OCI-LY7 (cell line): Measurements from ENCODE around the gene ASXL1. TPM values are rescaled to one million over a fixed set of nuclear protein-coding genes. Genes with fewer than 3 reads are reported as not detected.

Source experiments
- BruUV-seq: library from RNA; stranded (reverse); fragments of 400-500 nt; replicated peaks from 2 replicates; lab custom pipeline; 2021; lab: Mats Ljungman, UMichigan
- CTCF ChIA-PET: fragments of 300-600 bp; sonication (Branson Sonifier 250); formaldehyde crosslinking; loops from one replicate; lab custom pipeline; 2022; ENCODE audit warnings: antibody characterized with exemption; ENCODE audit not compliant: unreplicated experiment; lab: Charles Lee
- POLR2A ChIA-PET: fragments of 300-600 bp; sonication (Branson Sonifier 250); formaldehyde crosslinking; loops from one replicate; lab custom pipeline; 2022; ENCODE audit warnings: antibody characterized with exemption; lab: Charles Lee
- DNase-seq: peaks from one replicate; pipeline ENCODE4 v3.0.0-alpha.2; 2015; ENCODE audit warnings: low spot score
- H2AFZ ChIP-seq: fragments of 200-600 bp; sonication (generic), shearing (Covaris generic); 2 replicates; pipeline ENCODE4 v1.6.1; 2014; ENCODE audit warnings: mild to moderate bottlenecking, antibody characterized with exemption, low read length, moderate library complexity
- H3K27ac ChIP-seq: fragments of 200-600 bp; sonication (generic); 2 replicates; pipeline ENCODE4 v1.5.1; 2014; ENCODE audit warnings: mixed run types, low read depth, mild to moderate bottlenecking, moderate library complexity, low read length, inconsistent platforms; ENCODE audit not compliant: poor library complexity, severe bottlenecking
- H3K36me3 ChIP-seq: fragments of 200-600 bp; sonication (generic); 2 replicates; pipeline ENCODE4 v1.6.1; 2014; ENCODE audit warnings: mild to moderate bottlenecking, antibody characterized with exemption, low read length, moderate library complexity, mixed read lengths; ENCODE audit not compliant: insufficient read depth
- H3K4me1 ChIP-seq: fragments of 200-600 bp; sonication (generic); 2 replicates; pipeline ENCODE4 v1.5.1; 2014; ENCODE audit warnings: mild to moderate bottlenecking, low read length; ENCODE audit not compliant: insufficient read depth, poor library complexity, severe bottlenecking
- H3K4me2 ChIP-seq: fragments of 200-600 bp; sonication (generic); 2 replicates; pipeline ENCODE4 v1.6.1; 2014; ENCODE audit warnings: mild to moderate bottlenecking, low read length
- H3K4me3 ChIP-seq: fragments of 200-600 bp; sonication (generic); 2 replicates; pipeline ENCODE4 v1.5.1; 2014; ENCODE audit warnings: mild to moderate bottlenecking, low read depth, low read length; ENCODE audit not compliant: poor library complexity, severe bottlenecking
- H3K79me2 ChIP-seq: fragments of 200-600 bp; sonication (generic); 2 replicates; pipeline ENCODE4 v1.6.1; 2016; ENCODE audit warnings: low read depth, mild to moderate bottlenecking, low read length, moderate library complexity, mixed read lengths; ENCODE audit not compliant: insufficient read depth
- H3K9me2 ChIP-seq: fragments of 200-600 bp; sonication (generic); 2 replicates; pipeline ENCODE4 v1.6.1; 2016; ENCODE audit warnings: mild to moderate bottlenecking, low read length, mixed read lengths; ENCODE audit not compliant: insufficient read depth
- H3K9me3 ChIP-seq: fragments of 200-600 bp; sonication (generic); 2 replicates; pipeline ENCODE4 v1.6.1; 2014; ENCODE audit warnings: mild to moderate bottlenecking, mixed run types, low read length, mixed read lengths
- H4K20me1 ChIP-seq: fragments of 200-600 bp; sonication (generic); 2 replicates; pipeline ENCODE4 v1.6.1; 2014; ENCODE audit warnings: mild to moderate bottlenecking, antibody characterized with exemption, low read length, moderate library complexity, mixed read lengths; ENCODE audit not compliant: insufficient read depth
- EZH2phosphoT487 ChIP-seq: fragments of 200-600 bp; sonication (generic); IDR thresholded peaks from 2 replicates; pipeline ENCODE4 v1.6.1; 2018; ENCODE audit warnings: low read depth, borderline replicate concordance, mild to moderate bottlenecking, mixed run types, antibody characterized with exemption, low read length, moderate library complexity, mixed read lengths
- intact Hi-C: fragments of 100-400 bp; cut with micrococcal nuclease; formaldehyde crosslinking; loops from one replicate; pipeline ENCODE4 v1.10.0; 2022; ENCODE audit not compliant: unreplicated experiment
- total RNA-seq, 2 experiments: library from RNA; depleted of rRNA in 1 of 2; stranded (reverse); fragments of >200 nt in 1 of 2; shearing (Covaris generic) in 1 of 2; gene quantifications; 2 replicates each; pipeline ENCODE4 v1.2.3, GENCODE V29; 2014 to 2022
- TF ChIP-seq, protein P1 (sequence below): fragments of 200-600 bp; sonication (generic); conservative IDR thresholded peaks from 2 replicates; pipeline ENCODE4 v1.5.1; 2014; ENCODE audit warnings: mild to moderate bottlenecking, antibody characterized with exemption, low read length, moderate library complexity, mixed read lengths

Gene ASXL1
- total RNA-seq, 2 experiments from 2014 or later, result 84.7 to 122 TPM

DNA sequence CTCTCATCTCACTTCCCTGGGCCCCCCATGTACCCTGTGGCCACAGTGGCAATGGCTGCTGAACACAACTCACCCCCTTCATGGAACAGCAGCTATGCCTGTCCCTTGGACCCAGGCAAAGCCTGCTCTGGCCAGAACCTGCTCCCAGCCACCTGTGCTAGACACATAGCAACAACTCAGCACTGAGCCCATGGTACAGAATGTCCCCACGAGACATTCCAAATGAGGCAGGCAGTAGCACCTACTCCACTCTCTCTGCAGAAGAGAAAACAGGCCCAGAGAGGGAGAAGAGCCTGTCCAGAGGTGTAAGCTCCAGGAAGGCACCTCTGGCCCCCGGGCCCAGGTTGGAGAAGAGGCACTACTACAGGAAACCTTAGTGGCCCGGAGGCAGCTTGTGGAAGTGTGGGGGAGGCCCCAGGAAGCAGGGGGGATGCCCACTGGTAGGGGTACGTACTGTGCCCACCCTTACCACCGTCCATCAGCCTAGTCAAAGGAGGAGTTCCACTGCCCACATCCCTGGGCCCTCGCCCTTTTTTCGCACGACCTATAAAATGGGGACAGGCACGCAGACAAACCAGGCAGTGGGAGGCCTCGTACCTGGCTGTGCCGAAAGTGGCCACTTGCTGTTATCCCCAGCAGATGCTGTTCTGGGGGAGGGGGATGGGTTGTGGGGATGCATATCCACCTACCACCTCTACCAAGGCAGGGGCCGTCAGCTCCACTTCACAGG is 97.2 kb downstream of the ASXL1 start:
- intact Hi-C loops, result loop anchor here (10.0 kb wide), 1 partner anchor 631 kb away; no protein-coding TSS in a partner anchor
- Histone ChIP-seq H3K79me2 (no peaks in the 10 kb centered on the region), H3K4me3 (no peak overlapping the region), H3K9me3 (no peaks in the 10 kb centered on the region), H4K20me1 (no peaks in the 10 kb centered on the region), H2AFZ (no peak overlapping the region), H3K36me3 (no peaks in the 10 kb centered on the region), H3K4me1 (peaks cover 5% of the 10 kb centered on the region), H3K4me2 (no peak overlapping the region), H3K9me2 (no peaks in the 10 kb centered on the region), H3K27ac (no peak overlapping the region)
- DNase-seq, result no peak
- TF ChIP-seq EZH2phosphoT487, result no peak
- TF ChIP-seq, protein P1, sequence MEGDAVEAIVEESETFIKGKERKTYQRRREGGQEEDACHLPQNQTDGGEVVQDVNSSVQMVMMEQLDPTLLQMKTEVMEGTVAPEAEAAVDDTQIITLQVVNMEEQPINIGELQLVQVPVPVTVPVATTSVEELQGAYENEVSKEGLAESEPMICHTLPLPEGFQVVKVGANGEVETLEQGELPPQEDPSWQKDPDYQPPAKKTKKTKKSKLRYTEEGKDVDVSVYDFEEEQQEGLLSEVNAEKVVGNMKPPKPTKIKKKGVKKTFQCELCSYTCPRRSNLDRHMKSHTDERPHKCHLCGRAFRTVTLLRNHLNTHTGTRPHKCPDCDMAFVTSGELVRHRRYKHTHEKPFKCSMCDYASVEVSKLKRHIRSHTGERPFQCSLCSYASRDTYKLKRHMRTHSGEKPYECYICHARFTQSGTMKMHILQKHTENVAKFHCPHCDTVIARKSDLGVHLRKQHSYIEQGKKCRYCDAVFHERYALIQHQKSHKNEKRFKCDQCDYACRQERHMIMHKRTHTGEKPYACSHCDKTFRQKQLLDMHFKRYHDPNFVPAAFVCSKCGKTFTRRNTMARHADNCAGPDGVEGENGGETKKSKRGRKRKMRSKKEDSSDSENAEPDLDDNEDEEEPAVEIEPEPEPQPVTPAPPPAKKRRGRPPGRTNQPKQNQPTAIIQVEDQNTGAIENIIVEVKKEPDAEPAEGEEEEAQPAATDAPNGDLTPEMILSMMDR, result no peak
- CTCF ChIA-PET, result no interaction called here
- POLR2A ChIA-PET, result interaction anchor here (0.6 kb wide), 1 partner anchor 32 kb away, joined by 3 read pairs; no protein-coding TSS in a partner anchor
- no TSS peak for BruUV-seq

DNA sequence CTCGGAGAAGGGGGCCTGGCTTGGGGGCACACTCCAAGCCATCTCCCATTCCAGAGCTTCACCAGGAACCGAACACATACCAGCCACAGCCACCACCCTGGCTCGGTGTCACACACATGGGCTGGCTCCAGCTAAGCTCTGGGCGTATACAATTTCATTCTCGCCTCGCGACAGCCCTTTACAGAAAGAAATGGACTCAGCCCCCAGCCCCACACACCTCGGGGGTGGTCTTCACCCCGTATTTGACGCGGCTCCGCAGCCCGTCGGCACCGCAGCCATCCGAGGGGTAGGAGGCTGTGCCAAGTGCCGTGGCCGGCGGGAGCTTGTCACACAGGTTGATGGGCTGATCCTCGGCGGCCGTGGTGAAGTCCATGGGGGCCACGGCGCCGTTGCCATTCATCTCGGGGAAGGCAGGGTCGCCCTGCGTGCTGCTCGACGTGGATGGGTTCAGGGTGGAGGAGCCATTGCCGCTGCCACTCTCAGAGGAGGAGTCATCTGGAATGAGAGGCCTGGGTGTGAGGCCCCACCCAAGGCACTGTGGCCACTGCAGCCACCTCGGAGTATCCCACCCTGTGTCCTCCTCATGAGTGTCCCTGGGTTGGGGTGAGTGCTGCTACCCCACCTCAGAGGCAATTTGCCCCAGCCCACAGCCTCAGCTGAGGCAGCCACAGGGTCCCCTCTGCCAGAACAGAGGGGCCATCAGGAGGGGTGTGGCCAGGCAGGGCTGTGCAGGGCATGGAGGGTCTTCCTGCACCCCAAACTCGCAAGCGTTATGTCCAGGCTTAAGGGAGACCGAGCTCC is 98.0 kb downstream of the ASXL1 start:
- no peak overlapping the region for H3K27ac ChIP-seq

More for the DNA sequence above, 98.0 kb downstream of the ASXL1 start:
- TF ChIP-seq, protein P1, result no peak
- TF ChIP-seq EZH2phosphoT487, result no peak
- BruUV-seq, result no TSS peak
- intact Hi-C loops, result loop anchor here (2.0 to 10.0 kb wide), 3 partner anchors 119 to 631 kb away; no protein-coding TSS in a partner anchor
- ChIA-PET POLR2A (interaction anchor here (0.6 kb wide), 1 partner anchor 33 kb away, joined by 3 read pairs; no protein-coding TSS in a partner anchor), CTCF (interaction anchor here (0.5 kb wide), 1 partner anchor 603 kb away, joined by 4 read pairs; no protein-coding TSS in a partner anchor)
- peaks cover 5% of the 10 kb centered on the region for H3K4me1 ChIP-seq
- H3K36me3 ChIP-seq, result no peaks in the 10 kb centered on the region
- H3K9me3 ChIP-seq, result no peaks in the 10 kb centered on the region
- H2AFZ ChIP-seq, result peak overlapping the region; percentile 64; the same call in 1 of the 2 replicates
- peak overlapping the region; percentile 54; the same call in 1 of the 2 replicates for H3K4me2 ChIP-seq
- no peak overlapping the region for H3K4me3 ChIP-seq
- H3K79me2 ChIP-seq, result no peaks in the 10 kb centered on the region
- DNase-seq, result no peak
- H3K9me2 ChIP-seq, result no peaks in the 10 kb centered on the region
- no peaks in the 10 kb centered on the region for H4K20me1 ChIP-seq
